CD4-positive, alpha-beta T cell treated with Interferon gamma for 1 hour (primary cell): ENCODE data around the gene ADGRL3.
"Not testable (repeated sequence)": the region's sequence is repeated elsewhere in the genome, so short reads cannot be mapped to it uniquely, and the experiment has no call there.

Source experiments
- DNase-seq: peaks from one replicate; pipeline ENCODE4 v3.0.0-alpha.2; 2020

Gene ADGRL3

DNA sequence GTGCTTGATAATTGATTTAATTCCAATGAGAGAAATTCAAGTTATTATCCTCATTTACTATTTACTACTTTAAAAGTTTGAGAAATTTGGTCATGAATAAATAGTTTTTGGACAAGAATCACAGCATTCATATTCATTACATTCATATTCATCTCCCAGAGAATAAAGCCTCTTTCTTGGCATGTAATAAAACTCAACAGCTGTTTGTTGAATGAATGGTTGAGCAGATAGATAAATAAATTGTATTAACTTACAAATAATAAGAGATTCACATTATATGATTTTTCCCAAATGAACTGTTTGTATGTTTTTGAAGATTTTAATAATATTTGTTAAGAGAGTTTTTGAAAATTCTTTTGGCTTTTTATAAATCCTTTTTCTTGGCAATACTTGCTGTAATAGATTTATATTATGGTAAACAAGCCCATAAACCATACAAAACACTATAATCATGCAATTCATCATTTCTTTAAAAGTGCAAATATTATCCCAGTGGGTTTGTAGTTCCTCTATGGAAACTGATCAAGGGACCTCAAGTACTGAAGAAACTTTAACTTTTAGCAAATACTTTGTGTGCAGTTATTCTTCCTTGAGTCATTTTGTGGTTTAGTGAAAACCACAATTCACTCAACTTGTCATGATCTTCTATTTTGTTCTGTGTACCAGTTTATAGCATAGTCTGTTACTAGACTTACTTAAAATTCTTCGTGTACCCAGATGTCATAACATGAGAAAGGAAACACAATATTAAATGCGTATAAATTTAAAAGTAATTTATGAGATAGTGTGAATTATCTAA, 371.8 kb downstream of the ADGRL3 start:
- DNase-seq: no peak

DNA sequence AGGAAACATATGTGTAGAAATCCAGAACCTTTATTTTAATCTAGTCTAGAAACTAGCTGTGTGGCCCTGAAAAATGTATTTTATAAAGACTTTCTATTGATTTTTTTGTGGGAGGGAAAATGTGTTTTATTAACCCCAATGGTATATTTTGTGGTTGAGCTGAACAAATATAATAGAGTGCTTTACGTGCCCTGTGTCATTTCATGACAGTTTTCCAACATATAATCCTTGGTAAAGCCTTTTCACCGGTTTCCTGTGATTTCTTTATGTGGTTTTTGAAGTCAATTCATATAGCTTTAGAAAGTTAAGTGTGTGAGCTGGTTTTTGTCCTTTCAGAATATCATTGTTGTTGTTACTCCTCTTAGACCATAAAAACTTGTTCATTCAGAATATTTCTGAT, 375.7 kb downstream of the ADGRL3 start:
- DNase-seq: no peak

- no peak for DNase-seq
Observed at GRCh38 chr4:61579786-61580185, 379.7 kb downstream of the ADGRL3 start.

GRCh38 chr4:61580721-61581377, 380.7 kb downstream of the ADGRL3 start:
- no peak for DNase-seq

GRCh38 chr4:61583696-61584095, 383.6 kb downstream of the ADGRL3 start:
- no peak for DNase-seq

DNA sequence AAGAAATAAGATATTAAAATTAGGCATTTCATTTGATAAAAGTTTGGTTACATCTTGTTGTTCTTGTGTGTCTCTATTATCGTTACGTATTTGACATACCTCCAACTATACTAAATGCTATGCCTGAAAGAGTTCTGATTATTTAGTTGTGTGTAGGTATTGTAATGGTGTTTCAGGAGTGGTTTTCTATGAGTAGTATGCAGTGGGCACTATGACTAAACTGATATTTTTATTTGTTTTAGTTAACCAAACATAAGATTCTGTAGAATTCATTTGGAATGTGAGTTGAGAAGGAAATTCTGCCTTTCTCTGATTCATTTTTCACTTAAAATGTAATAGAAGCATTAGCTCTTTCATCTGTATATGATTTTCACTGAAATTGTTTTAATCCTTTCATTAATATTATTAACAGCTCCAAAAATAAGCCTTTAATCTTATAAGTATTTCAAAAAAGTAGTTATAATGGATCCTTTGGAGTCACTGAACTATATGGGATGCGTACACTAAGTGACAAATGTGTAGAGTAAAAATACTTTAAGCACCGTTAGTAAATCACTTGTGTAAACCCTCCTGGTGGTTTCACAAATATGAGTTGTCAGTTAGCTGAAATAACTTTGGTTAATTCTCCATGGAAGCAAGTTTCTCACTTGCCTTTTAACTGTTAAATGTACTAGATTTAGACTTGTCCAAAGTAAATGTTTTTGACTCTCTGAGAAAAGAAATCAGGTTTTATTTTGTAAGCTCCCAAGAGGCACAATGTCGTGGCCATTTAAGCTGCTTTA, 388.7 kb downstream of the ADGRL3 start:
- DNase-seq: no peak

GRCh38 chr4:61590881-61591280, 390.8 kb downstream of the ADGRL3 start:
- DNase-seq: no peak

DNA sequence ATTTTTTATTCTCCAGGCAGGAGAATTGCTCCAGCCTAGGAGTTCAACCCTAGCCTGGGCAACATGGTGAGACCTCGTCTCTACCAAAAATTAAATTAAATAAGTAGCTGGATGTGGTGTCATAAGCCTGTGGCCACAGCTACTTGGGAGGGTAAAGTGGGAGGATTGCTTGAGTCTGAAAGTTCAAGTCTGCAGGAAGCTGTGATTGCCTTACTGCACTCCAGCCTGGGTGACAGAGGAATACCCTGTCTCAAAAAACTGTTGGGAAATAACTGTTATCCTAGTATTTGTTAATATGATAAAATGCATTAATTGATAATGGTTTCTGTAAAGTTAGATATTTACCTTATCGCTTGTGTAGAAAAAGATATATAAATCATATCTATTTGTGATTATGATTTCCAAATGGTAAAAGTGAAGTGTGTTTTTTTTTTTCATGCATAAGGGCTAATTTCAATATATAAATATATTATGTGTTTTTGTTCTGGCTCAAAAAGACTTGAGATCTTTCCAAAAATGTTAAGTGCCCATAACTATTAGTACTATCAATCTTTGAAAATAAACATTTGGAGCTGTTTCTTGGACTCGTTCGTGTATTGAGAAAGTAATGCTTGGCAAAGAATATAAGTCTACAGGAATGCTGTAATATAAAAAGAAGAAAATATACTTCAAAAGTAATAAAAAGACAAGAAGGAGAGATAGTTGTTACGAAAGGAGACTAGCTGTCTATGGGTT, 396.6 kb downstream of the ADGRL3 start:
- no peak for DNase-seq

DNA sequence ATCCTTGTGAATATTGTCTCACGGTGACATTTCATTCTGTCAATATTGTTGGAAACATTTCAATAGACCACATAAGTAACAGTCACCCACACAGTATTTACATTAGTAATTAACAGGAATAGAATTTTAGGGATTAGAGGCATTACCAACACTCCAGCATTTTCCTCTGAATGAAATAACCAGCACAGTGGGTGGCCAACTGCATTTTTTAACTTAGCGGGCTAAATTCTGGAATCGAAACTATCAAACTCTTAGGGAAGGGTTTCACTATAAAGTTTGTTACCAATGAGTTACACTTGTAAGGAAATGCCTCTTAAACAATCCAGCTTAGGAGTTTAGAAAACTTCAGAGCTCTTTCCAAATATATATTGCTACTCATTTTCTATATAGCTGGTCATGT, 403.0 kb downstream of the ADGRL3 start:
- no peak for DNase-seq

DNA sequence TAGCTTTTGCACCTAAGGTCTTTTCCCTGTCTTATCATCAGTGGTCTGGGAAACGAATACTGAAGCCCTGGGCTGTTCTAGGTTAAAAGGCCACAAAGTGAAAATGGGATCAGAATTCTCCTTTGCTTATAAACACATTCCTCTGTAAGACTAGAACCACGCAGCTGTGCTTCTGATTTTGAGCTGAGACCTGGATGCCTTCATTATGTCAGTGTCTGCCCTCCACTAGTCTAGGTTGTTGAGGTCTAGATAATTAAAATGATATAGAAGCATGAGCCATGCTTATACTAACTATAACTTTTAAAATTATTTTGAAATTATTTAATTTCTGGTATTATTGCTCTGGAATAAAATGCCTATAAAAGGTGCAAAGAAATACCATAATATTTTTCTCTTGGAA, 403.9 kb downstream of the ADGRL3 start:
- DNase-seq: no peak

GRCh38 chr4:61605984-61606383, 405.9 kb downstream of the ADGRL3 start:
- no peak for DNase-seq

- DNase-seq: no peak
Observed at GRCh38 chr4:61614231-61614630, 414.1 kb downstream of the ADGRL3 start.

DNA sequence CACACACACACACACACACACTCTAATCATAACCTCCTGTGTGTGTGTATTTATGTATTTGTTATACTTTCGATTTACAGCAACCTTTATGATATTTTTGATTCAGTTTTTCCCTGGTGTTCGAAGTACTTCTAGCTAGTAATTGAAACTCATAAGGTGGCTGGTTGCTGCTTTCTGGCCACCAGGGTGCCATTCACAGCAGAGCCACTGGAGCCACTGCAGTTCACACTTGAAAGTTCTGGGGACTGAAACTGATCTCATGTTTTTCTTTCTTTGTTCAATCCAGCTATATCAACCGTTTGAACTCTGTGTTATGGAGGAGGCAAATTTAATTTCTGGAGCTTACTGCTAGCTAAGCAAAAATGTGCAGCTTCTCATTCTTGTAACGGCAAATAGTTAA, 419.4 kb downstream of the ADGRL3 start:
- DNase-seq: no peak

GRCh38 chr4:61628282-61628681, 428.2 kb downstream of the ADGRL3 start:
- DNase-seq: no peak

DNA sequence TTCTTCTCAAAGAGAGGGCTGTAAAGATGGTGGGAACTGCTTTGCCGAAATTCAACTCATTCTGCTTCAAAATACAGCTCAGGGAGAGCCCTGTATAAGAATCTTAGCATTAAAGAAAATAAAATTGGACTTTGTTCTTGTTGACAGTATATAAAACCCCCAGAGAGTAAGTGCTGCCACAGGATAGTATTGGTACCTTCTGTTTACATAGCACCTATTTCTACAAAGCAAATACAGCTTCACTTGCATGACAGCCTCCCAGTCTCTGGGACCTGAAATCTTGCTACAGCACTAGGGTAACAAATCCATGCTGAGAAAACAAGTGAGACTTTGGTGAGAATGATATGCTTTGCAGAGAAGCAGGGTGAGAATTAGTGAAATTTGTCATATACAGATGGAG, 428.6 kb downstream of the ADGRL3 start:
- no peak for DNase-seq

DNA sequence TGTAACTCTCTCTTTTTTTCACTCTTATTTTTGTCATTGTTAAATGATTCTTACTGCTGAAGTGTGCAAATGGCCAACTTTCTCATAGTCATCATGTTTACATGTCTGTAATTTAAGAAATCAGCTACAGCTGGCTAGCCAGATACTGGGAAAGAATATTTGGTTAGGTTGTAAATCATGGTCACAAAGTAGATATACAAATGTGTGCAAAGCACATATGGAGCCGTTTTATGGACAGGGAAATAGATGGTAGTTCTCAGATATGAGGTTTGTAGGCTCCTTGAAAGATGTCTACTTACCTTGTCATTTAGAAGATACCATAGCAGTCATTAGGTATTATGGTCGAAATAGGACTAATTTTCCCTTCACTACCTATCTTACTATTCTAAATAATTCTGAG, 430.4 kb downstream of the ADGRL3 start:
- no peak for DNase-seq

DNA sequence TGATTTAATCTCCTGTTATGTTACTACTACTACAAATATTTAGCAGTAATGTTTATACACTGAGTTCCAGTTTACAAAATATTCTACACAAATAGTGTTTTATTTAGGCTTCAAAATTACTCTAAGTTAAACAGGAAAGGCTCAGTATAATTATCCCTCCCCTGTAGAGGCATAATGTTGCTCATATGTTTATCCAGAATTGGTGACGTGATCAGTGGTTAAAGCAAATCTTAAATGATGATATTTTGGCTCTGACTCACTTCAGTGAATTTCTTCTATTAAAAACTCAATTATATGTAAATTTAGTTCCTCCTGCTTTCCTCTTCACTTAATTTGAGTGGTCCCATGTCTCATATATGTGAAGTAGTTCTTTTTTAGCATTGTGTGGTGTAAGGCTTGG, 438.5 kb downstream of the ADGRL3 start:
- DNase-seq: no peak

DNA sequence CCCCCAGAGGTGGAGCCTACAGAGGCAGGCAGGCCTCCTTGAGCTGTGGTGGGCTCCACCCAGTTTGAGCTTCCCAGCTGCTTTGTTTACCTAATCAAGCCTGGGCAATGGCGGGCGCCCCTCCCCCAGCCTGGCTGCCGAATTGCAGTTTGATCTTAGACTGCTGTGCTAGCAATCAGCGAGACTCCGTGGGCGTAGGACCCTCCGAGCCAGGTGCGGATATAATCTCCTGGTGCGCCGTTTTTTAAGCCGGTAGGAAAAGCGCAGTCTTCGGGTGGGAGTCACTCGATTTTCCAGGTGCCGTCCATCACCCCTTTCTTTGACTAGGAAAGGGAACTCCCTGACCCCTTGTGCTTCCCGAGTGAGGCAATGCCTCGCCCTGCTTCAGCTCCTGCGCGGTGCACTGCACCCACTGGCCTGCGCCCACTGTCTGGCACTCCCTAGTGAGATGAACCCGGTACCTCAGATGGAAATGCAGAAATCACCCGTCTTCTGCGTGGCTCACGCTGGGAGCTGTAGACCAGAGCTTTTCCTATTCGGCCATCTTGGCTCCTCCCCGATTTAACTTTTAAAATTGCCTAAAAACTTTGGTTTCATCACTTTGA, 446.7 kb downstream of the ADGRL3 start:
- not testable (repeated sequence) for DNase-seq

DNA sequence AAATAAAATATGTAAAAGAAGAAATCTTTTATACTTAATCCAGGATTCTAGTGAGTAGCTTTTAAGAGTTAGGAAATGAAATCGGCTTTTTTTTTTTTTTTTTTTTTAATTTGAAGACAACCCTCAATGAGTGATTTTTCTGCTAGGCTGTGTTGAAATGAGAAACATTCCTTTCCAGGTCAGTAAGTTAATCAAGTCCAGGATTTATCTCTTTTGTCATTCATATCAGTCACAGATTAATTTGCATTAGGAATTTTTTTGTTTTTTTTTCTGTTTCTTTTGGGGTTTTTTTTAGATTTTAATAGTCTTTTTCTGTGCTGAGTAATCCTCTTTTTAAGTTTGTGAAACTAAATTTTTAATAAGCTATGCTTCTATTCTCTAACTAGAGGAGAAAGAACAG, 448.1 kb downstream of the ADGRL3 start:
- no peak for DNase-seq

DNA sequence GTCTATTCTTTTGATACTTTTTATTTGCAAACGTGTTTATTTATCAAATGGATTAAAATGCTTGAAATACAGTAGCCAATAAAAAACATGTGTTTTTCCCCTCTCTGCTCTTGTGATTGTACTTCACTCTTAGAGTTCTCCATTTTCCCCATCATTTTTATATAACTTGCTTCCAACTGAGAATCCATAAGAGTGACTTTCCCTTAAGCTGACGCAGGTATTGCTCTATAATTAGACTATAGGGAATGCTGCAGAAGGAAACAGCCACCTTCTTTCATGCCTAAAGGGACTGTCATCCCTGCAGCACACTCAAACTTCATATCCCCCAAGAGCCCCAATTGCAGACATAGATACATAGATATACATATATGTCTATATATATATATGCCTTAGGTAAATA, 456.9 kb downstream of the ADGRL3 start:
- DNase-seq: no peak

DNA sequence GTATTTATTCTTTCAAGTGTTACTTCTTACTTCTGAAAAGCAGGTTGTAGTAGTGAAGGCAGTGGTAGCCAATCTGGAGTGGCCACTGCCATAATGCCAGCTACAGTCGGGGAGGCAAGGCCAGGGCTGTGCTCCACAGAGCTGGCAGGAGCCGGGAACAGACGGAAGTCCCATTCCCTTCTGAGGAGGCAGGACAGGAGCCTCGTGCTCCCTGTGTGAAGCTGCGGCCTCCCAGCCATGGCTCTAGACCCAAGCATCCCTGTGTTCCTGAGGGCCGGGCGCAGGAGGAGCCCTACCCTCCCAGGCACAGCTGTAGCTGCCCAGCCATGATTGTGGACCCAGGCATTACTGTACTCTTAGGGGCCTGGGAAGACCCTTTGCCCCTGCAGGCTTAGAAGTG, 461.8 kb downstream of the ADGRL3 start:
- no peak for DNase-seq

DNA sequence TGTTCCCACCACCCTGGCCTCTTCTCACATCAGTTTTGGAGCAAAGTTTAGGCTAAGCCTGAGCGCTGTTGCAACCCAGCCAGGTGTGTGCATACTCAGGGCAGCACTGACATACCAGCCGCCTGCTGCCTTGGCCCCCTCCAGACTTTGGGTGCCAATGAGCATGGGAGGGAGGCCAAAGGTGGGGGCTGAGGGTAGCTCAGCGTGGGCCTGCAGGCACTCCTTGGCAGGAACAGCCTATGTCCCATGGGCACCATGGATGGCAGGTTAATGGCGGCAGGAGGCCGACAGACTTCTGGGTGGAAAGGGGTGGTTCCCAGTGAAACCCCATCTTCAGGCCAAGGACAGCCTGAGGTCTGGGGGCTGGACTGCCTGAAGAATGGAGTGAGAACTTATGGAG, 462.2 kb downstream of the ADGRL3 start:
- no peak for DNase-seq

- no peak for DNase-seq
Observed at GRCh38 chr4:61663310-61663709, 463.2 kb downstream of the ADGRL3 start.
